Sigmoid colon (tissue), 4 donors: ENCODE results near the gene MRPL36.

ENCODE experiments used
- POLR2A ChIP-seq, 2 donors: fragments of 450-650 bp; IDR thresholded peaks; one replicate each; pipeline ENCODE4 v1.6.1; 2016; ENCODE audit warnings: antibody characterized with exemption in 2 of 2, mild to moderate bottlenecking in 2 of 2, moderate library complexity in 2 of 2
- POLR2AphosphoS5 ChIP-seq, 4 donors: sonication (generic); formaldehyde crosslinking; IDR thresholded peaks; one replicate each; pipeline ENCODE4 v1.6.1; 2017; ENCODE audit warnings: antibody characterized with exemption in 4 of 4
- TF ChIP-seq, protein P1 (sequence below), 4 experiments: fragments of 450-650 bp in 3 of 4; fragments of 200-600 bp in 1 of 4; IDR thresholded peaks; one replicate each; pipeline ENCODE4 v1.5.1; 2016 to 2019; ENCODE audit warnings: antibody characterized with exemption in 4 of 4, mild to moderate bottlenecking in 3 of 4, moderate library complexity in 2 of 4

DNA sequence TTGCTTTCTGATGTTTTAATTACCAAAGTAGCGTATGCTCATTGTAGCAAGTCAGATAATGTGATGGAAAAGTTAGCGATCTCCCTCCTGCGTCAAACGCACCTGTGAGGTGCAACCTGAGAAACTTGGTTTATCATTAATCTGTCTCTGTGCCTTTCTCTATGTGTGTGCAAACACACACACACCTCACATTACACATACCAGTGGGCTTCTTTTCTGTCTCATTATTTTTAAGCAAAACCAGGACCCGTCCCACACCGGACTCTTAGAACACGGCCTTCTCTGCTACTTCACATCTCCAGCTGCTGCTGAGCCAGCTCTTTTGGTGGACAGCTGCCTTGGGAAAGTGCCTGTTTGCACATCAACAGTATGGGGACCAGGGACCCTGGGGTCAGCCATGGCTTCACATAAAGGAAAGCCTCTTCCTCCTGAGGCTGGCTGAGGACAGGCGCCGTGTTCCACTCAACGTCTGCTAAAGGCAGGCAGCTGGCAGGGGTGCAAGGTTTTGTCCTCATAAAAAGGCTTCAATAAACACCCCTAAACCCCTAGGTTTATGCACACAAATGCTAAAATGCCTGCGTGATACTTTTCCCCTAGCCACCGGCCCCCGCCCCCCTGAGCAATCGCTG, 44.2 kb downstream of the MRPL36 start:
- TF ChIP-seq, protein P1, sequence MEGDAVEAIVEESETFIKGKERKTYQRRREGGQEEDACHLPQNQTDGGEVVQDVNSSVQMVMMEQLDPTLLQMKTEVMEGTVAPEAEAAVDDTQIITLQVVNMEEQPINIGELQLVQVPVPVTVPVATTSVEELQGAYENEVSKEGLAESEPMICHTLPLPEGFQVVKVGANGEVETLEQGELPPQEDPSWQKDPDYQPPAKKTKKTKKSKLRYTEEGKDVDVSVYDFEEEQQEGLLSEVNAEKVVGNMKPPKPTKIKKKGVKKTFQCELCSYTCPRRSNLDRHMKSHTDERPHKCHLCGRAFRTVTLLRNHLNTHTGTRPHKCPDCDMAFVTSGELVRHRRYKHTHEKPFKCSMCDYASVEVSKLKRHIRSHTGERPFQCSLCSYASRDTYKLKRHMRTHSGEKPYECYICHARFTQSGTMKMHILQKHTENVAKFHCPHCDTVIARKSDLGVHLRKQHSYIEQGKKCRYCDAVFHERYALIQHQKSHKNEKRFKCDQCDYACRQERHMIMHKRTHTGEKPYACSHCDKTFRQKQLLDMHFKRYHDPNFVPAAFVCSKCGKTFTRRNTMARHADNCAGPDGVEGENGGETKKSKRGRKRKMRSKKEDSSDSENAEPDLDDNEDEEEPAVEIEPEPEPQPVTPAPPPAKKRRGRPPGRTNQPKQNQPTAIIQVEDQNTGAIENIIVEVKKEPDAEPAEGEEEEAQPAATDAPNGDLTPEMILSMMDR (IDR thresholded peaks at IDR 0.05), result no peak
- TF ChIP-seq POLR2A (IDR thresholded peaks at IDR 0.05) (no peak), POLR2AphosphoS5 (IDR thresholded peaks at IDR 0.05) (no peak)
